ENCODE results near the gene SIRT4.

Gene SIRT4

GRCh38 chr12:120357104-120357503, 55.0 kb downstream of the SIRT4 start:
- no peak for TF ChIP-seq EGR1 (IDR thresholded peaks at IDR 0.05)
- TF ChIP-seq TCF12 (IDR thresholded peaks at IDR 0.05; ENCODE audit: low read depth) = no peak
- TF ChIP-seq NFIC (IDR thresholded peaks at IDR 0.05) = no peak
- TF ChIP-seq CREB1 (IDR thresholded peaks at IDR 0.05; ENCODE audit: low read depth) = no peak
- no peak for TF ChIP-seq TEAD4 (IDR thresholded peaks at IDR 0.05)
- TF ChIP-seq REST (IDR thresholded peaks at IDR 0.05; ENCODE audit: low read depth) = no peak
- no peak for TF ChIP-seq MAX (IDR thresholded peaks at IDR 0.05)
- no peak for TF ChIP-seq FOXM1 (IDR thresholded peaks at IDR 0.05; ENCODE audit: borderline replicate concordance, low read depth)
- no peak for TF ChIP-seq RAD21 (IDR thresholded peaks at IDR 0.05; ENCODE audit: low read depth)
- TF ChIP-seq ZBTB7A (IDR thresholded peaks at IDR 0.05; ENCODE audit: low read depth) = no peak
- no peak for TF ChIP-seq TAF1 (IDR thresholded peaks at IDR 0.05; ENCODE audit: low read depth)
- TF ChIP-seq CEBPB (IDR thresholded peaks at IDR 0.05) = no peak
- no peak for TF ChIP-seq EP300 (IDR thresholded peaks at IDR 0.05; ENCODE audit: borderline replicate concordance)
- TF ChIP-seq YY1 (IDR thresholded peaks at IDR 0.05; ENCODE audit: low read depth) = no peak

GRCh38 chr12:120358412-120359100, 56.4 kb downstream of the SIRT4 start:
- TF ChIP-seq NFIC (IDR thresholded peaks at IDR 0.05) (no peak), TAF1 (IDR thresholded peaks at IDR 0.05; ENCODE audit: low read depth) (no peak), RAD21 (IDR thresholded peaks at IDR 0.05; ENCODE audit: low read depth) (peak; percentile 14; the same call in 1 of the 2 replicates), TEAD4 (IDR thresholded peaks at IDR 0.05) (no peak)

GRCh38 chr12:120359128-120359527, 57.0 kb downstream of the SIRT4 start:
- TF ChIP-seq YY1 (IDR thresholded peaks at IDR 0.05; ENCODE audit: low read depth) (no peak), EP300 (IDR thresholded peaks at IDR 0.05; ENCODE audit: borderline replicate concordance) (no peak)

- TF ChIP-seq NFIC (IDR thresholded peaks at IDR 0.05) = peak; percentile 20; the same call in 1 of the 2 replicates
- TF ChIP-seq USF1 (IDR thresholded peaks at IDR 0.05) = no peak
- 0 out of 2 replicates have a peak, but pooled peaks have one; percentile 12 for TF ChIP-seq TEAD4 (IDR thresholded peaks at IDR 0.05)
- no peak for TF ChIP-seq REST (IDR thresholded peaks at IDR 0.05; ENCODE audit: low read depth)
- TF ChIP-seq YY1 (IDR thresholded peaks at IDR 0.05; ENCODE audit: low read depth) = peak; percentile 57; the same call in 1 of the 2 replicates
- TF ChIP-seq ZBTB7A (IDR thresholded peaks at IDR 0.05; ENCODE audit: low read depth) = peak; percentile 89
- TF ChIP-seq EGR1 (IDR thresholded peaks at IDR 0.05) = 0 out of 2 replicates have a peak, but pooled peaks have one; percentile 9
- TF ChIP-seq TCF12 (IDR thresholded peaks at IDR 0.05; ENCODE audit: low read depth) = peak; percentile 32; the same call in 1 of the 2 replicates
- 0 out of 2 replicates have a peak, but pooled peaks have one; percentile 43 for TF ChIP-seq MAX (IDR thresholded peaks at IDR 0.05)
- peak; percentile 54; the same call in 1 of the 2 replicates for TF ChIP-seq CREB1 (IDR thresholded peaks at IDR 0.05; ENCODE audit: low read depth)
Observed at GRCh38 chr12:120361506-120362208, 59.5 kb downstream of the SIRT4 start.

Data from Ishikawa (cell line).